Cardiac fibroblast (primary cell): Measurements from ENCODE around the gene L2HGDH.

ENCODE experiments used
- DNase-seq, 2 donors: peaks; one replicate each; pipeline versions ENCODE4 v3.0.0 to v3.0.0-alpha.2; 2010; ENCODE audit warnings: low read depth in 2 of 2
- H3K4me3 ChIP-seq, 2 donors: replicated peaks in 1 of 2; 1 replicate in 1 of 2; 2 replicates in 1 of 2; pipeline ENCODE4 v1.5.1; 2011; ENCODE audit warnings: low read depth in 2 of 2, low read length in 2 of 2, mild to moderate bottlenecking in 2 of 2, moderate library complexity in 1 of 2
- CTCF ChIP-seq: IDR thresholded peaks from one replicate; pipeline ENCODE4 v1.5.1; 2011; ENCODE audit warnings: low read depth, mild to moderate bottlenecking, low read length, inconsistent platforms

Gene L2HGDH

DNA sequence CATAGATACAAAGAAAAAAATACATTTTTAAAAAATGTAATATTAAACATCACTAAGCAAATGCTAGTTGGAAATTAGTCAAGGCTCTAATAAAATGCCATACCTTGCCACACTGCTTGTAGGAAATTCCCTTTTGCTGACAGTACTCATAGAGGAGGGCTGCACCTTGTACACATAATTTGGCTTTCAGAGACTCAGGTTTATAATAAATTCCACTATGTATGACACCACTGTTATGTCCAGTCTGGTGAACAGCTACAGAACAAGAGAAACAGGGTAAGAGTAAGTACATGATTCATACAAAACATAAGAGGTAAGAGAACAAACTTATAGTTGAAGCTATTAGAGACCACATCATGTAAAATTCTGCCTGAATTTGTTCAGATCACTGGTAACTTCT, 10.1 kb downstream of the L2HGDH start:
- TF ChIP-seq CTCF, result no peak
- H3K4me3 ChIP-seq, result no peak overlapping the region
- DNase-seq, result no peak

DNA sequence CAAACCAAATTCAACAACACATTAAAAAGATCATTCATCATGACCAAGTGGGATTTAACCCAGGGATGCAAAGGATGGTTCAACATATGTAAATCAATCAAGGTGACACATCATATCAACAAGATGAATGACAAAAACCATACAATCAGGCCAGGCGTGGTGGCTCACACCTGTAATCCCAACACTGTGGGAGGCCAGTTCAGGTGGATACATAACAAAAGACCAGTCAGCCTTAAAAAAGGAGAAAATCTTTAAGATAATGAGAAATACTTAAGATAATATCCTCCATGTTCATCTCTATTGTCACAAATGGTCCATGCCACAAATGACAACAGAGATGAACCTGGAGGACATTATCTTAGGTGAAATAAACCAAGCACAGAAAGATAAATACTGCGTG, 12.4 kb downstream of the L2HGDH start:
- DNase-seq, result no peak
- H3K4me3 ChIP-seq, result no peak overlapping the region
- TF ChIP-seq CTCF, result no peak

- no peak for TF ChIP-seq CTCF
- DNase-seq, result no peak
- H3K4me3 ChIP-seq, result no peak overlapping the region
Measured at GRCh38 chr14:50290306-50290705, 21.7 kb downstream of the L2HGDH start.

DNA sequence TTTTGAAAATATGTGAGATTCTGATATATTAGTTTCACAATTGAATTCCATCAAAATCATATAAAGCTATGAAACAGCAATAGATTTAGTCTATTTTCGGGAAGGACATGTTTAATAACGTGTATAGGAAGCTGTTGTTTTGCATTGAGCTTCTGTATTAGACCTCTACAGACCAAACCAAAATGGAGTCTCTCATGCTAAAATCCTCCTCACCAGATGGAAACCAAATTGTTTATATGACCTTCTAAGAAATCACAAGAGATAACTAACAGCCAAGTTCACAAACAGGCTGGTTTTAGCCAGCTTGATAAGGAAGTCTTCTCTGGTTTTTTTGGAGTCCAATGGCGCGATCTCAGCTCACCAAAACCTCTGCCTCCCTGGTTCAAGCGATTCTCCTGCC, 23.9 kb downstream of the L2HGDH start:
- no peak for TF ChIP-seq CTCF
- no peak overlapping the region for H3K4me3 ChIP-seq
- DNase-seq, result no peak

- no peak overlapping the region for H3K4me3 ChIP-seq
- TF ChIP-seq CTCF, result no peak
- DNase-seq, result no peak
Measured at GRCh38 chr14:50285861-50286260, 26.2 kb downstream of the L2HGDH start.

GRCh38 chr14:50272498-50272897, 39.5 kb downstream of the L2HGDH start:
- no peak for TF ChIP-seq CTCF
- no peak for DNase-seq
- H3K4me3 ChIP-seq, result no peak overlapping the region

DNA sequence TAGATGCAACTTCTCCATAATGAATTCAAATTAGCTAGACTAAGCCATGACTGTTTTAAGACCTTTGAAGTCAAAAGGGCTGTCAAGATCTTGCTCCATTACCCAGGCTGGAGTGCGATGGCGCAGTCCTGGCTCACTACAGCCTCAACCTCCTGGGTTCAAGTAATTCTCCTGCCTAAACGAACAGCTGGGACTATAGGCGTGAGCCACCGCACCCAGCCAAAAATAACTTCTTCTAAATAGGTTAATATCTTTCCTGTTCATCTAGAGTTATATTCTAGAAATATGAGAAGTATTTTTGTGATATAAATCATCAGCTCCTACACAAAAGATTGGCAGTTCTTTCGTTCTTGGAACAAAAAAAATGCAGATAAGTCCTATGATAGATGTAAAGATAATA, 41.1 kb downstream of the L2HGDH start:
- TF ChIP-seq CTCF, result no peak
- no peak overlapping the region for H3K4me3 ChIP-seq
- no peak for DNase-seq
